ENCODE data around the gene PABPN1.

DNA sequence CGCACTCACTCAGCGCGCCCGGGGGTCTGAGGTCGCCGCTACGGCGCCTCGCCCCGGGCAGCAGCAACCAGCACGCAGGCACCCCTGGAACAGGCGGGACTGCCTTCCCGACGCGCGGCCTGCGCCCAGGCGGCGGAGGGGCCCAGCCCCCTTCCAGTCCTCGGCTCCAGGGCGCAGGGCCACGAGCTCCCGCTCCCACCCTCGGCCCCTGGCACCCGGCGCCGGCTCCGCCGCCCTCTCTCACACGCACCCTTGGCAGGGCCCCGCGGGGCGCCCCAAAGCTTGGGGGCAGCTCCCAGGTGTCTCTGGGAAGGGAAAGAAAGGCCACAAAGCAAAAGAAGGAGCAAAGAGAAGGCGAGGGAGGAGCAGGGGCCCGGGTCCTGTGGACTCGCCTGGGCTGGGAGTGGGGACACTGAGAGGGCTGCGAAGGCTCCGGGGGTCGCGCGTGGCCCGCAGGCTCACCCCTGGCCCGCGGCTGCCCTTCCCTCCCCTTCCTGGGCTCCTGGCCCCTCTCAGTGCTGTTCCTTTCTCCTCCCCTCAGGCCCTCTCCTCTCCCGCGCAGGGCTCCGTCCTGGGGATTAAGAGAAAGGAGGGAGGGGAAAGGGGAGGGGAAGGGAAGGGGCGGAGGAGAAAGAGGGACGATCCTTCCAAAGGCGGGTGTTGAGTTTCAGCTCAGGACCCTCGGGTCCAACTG, 44.6 kb downstream of the PABPN1 start:
- TF ChIP-seq, protein P1, sequence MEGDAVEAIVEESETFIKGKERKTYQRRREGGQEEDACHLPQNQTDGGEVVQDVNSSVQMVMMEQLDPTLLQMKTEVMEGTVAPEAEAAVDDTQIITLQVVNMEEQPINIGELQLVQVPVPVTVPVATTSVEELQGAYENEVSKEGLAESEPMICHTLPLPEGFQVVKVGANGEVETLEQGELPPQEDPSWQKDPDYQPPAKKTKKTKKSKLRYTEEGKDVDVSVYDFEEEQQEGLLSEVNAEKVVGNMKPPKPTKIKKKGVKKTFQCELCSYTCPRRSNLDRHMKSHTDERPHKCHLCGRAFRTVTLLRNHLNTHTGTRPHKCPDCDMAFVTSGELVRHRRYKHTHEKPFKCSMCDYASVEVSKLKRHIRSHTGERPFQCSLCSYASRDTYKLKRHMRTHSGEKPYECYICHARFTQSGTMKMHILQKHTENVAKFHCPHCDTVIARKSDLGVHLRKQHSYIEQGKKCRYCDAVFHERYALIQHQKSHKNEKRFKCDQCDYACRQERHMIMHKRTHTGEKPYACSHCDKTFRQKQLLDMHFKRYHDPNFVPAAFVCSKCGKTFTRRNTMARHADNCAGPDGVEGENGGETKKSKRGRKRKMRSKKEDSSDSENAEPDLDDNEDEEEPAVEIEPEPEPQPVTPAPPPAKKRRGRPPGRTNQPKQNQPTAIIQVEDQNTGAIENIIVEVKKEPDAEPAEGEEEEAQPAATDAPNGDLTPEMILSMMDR (IDR thresholded peaks at IDR 0.05; ENCODE audit: borderline replicate concordance, extremely low read depth, low read length, poor library complexity, severe bottlenecking), result no peak
- TF ChIP-seq EZH2 (IDR thresholded peaks at IDR 0.05; ENCODE audit: borderline replicate concordance, low read depth, low read length, severe bottlenecking), result no peak
